Activated CD8-positive, alpha-beta memory T cell treated with anti-CD3 and anti-CD28 coated beads, Interleukin-2, amount 50 U/mL, for 24 hours (primary cell): ENCODE results near the gene CCNDBP1.
"Not testable (repeated sequence)": the region's sequence is repeated elsewhere in the genome, so short reads cannot be mapped to it uniquely, and the experiment has no call there.

Experiments used
- DNase-seq: peaks from one replicate; pipeline ENCODE4 v3.0.0-alpha.2; 2020; ENCODE audit errors: extremely low read depth

Gene CCNDBP1

GRCh38 chr15:43193710-43194109 lies 8.5 kb downstream of the CCNDBP1 start:
- no peak for DNase-seq

DNA sequence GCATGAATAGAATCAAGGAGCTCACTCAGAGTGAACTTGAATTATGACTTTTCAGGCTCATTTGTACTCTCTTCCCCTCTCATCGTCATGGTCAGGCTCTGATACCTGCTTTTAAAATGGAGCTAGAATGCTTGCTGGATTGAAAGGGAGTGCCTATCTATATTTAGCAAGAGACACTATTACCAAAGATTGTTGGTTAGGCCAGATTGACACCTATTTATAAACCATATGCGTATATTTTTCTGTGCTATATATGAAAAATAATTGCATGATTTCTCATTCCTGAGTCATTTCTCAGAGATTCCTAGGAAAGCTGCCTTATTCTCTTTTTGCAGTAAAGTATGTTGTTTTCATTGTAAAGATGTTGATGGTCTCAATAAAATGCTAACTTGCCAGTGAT lies 9.6 kb downstream of the CCNDBP1 start:
- no peak for DNase-seq

GRCh38 chr15:43196760-43197548 lies 11.8 kb downstream of the CCNDBP1 start:
- DNase-seq: no peak

- DNase-seq: not testable (repeated sequence)
These were observed 12.6 kb downstream of the CCNDBP1 start for GRCh38 chr15:43197773-43198172.

GRCh38 chr15:43198556-43198955 lies 13.4 kb downstream of the CCNDBP1 start:
- not testable (repeated sequence) for DNase-seq

DNA sequence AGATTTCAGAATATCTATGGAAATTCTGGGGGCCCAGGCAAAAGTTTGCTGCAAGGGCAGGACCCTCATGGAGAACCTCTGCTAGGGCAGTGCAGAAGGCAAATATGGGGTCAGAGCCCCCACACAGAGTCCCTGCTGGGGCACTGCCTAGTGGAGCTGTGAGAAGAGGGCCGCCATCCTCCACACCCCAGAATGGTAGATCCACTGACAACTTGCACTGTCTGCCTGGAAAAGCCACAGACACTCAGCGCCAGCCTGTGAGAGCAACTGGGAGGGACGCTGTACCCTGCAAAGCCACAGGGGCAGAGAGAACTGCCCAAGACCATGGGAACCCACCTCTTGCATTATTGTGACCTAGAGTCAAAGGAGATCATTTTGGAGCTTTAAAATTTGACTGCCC lies 13.8 kb downstream of the CCNDBP1 start:
- no peak for DNase-seq

DNA sequence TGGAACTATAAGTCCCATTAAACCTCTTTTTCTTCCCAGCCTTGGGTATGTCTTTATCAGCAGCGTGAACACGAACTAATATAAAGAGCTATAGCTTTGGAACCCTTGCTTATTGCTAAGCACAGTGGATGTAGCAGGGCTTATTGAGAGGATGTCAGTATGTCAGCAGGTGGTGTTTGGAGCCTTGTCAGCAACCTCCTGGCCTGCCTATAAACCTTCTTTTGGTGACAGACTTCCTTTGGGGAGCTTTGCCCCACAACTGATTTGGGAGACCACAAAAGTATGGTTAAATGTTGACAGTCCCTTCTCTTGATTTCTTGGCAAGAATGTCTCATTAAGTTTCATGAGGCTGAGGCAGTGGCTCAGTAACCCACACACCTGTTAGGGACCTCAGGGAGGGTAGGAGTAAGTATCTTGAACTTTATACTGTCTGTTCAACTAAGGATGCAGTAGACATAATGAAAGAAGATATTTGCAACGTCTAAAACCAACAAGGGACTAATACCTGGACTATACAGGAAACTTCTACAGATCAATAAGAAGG lies 14.8 kb downstream of the CCNDBP1 start:
- no peak for DNase-seq

DNA sequence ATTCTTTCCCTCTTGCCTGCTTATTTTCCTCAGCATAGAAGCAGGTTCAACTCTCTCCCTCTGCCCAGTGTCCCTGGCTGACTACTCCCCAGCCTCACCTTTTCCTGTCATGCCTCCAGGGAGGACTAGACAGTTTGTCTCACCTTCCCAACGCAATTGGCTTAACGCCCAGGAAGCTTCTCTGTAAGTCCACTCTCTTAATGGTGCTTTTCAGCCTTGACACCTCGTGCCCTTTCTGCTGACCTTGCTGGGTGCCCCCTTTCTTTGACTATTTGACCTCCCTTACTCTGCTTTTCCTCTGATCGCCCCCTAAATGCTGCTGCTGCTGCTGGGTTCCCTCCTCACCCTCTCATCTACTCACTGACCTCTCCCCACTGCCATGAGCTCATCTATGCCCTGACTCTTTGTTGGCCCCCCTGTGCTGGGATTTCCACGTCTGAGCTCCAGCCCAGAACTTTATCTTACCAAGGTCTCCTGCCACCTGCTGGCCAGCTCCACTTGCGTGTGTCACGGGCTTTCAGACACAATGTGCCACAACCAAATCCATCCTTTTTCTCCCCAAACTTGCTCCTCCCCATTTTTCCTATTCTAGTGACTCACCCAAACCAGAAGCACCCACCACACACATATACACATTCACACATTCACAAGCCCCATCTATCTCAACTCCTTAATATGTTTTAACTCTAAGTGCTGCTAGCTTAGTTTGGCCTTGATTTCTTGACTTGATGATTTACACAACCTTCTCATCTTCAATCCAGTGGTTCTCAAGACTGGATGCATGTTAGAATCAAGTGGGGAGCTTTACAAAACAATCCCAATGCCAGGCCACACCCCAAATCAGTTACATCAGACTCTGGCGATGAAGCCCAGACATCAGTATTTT lies 19.1 kb downstream of the CCNDBP1 start:
- DNase-seq: no peak

- no peak for DNase-seq
These were observed 20.9 kb downstream of the CCNDBP1 start for GRCh38 chr15:43206054-43206453.

GRCh38 chr15:43207024-43207423 lies 21.8 kb downstream of the CCNDBP1 start:
- DNase-seq: no peak

DNA sequence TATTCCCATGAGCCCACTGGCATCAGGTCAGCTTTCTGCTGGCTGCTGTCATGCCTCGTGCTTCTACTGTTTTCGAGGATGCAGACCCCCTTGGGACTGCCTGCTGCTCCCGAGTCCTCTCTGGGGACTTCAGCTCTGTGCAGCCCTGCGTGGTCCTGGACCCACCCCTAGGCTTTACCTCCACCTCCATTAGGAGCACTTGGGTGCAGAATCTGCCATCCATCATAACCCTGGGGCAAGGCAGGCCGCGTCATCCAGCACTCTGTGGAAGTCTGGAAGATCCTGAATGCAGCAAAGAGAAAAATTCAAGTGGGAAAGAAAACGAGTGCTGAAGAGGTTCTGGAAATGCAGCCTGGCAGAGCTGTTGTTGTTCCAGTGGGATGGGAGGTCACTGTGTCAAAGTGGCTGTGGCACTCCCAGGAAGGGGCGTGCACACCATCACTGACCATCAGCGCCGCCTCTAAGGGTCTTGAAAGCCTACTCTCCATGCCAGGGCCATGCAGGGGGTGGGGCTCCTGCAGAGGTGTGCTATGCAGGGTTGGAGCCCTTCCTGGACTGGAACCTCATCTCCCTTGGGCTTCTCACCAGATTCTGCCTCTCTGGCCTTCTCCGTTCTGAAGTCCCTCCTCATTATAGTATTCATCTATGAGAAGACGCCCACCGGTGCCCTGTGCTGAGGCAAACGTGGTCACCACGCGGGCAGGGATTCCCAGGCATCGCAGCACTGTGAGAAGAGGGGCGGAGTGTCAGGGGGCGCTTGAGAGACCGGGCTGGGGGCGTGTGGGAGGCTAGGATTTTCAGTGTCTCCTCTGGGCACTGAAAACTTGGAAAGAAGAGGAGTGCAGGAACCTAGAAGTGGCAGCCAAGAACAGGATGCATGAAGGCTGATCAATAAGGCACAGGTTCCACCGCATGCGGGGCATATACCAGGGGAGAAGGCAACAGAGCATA lies 23.1 kb downstream of the CCNDBP1 start:
- no peak for DNase-seq

GRCh38 chr15:43209059-43209824 lies 24.0 kb downstream of the CCNDBP1 start:
- no peak for DNase-seq

DNA sequence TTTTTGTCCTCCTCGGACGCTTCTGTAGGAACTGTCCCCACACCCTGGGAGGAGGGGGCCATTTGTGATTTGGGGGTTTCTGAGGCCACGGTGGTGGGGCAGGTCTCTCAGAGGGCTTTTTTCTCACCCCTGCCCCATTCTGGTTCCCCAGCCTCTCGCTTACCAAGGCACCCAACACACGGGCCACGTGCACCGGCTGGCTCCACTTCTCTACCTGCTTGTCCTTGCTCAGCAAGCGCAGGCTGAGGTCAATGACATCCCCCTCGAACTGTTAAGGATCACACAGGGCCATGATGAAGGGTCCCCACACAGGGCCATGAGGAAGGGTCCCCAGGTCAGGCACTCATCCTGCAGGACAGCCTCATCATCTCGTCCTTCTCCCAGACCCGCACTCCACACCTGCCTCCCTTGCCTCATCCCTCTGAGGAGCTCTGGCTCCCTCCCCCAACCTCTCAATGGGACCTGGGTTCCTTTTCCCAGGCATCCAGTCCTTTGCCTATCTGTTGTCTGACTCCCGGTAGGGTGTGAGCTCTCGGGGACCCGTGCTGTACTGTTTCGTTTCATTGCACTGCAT lies 25.1 kb downstream of the CCNDBP1 start:
- no peak for DNase-seq

DNA sequence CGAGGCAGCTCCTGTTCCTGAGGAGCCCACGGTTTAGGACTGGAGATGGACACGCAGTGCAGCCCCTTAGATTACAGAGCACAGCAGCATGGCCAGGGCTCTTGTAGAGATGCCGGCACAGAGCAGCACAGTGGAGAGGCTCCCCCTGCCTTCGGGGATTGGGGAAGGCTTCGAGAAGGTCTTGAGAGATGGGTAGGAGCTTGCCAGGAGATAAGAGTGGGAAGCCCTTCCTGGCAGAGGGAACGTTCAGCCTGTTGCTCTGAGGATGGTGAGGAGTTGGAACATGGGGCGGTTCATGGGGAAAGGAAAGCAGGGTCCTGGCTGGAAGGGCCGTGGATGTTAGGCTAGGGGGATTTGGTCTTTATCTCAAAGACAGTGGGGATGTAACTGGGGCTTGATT lies 25.6 kb downstream of the CCNDBP1 start:
- no peak for DNase-seq

- DNase-seq: no peak
These were observed 26.1 kb downstream of the CCNDBP1 start for GRCh38 chr15:43211224-43211735.

- DNase-seq: no peak
These were observed 27.1 kb downstream of the CCNDBP1 start for GRCh38 chr15:43212299-43212698.

- no peak for DNase-seq
These were observed 27.7 kb downstream of the CCNDBP1 start for GRCh38 chr15:43212951-43213350.

- no peak for DNase-seq
These were observed 28.3 kb downstream of the CCNDBP1 start for GRCh38 chr15:43213466-43213865.

GRCh38 chr15:43214169-43214568 lies 29.0 kb downstream of the CCNDBP1 start:
- no peak for DNase-seq
